OCI-LY3 (cell line): ENCODE results near the gene FBXO47.

Source experiments
- H2AFZ ChIP-seq: fragments of 200-600, 300-600 bp; shearing (Covaris generic); 2 replicates; pipeline ENCODE4 v1.6.0; 2014; ENCODE audit warnings: antibody characterized with exemption, low read depth, low read length
- H3K27ac ChIP-seq: fragments of 200-600, 300-600 bp; sonication (generic); 2 replicates; pipeline ENCODE4 v1.5.1; 2014; ENCODE audit warnings: mild to moderate bottlenecking, low read length, moderate library complexity, mixed read lengths
- H3K27me3 ChIP-seq: fragments of 200-600, 300-600 bp; sonication (generic); 2 replicates; pipeline ENCODE4 v1.6.1; 2014; ENCODE audit warnings: low read depth, low read length, mixed read lengths
- H3K36me3 ChIP-seq: fragments of 200-600, 300-600 bp; sonication (generic); replicated peaks from 2 replicates; pipeline ENCODE3; 2014; ENCODE audit warnings: low read depth, low read length, mixed read lengths
- H3K4me1 ChIP-seq: fragments of 300-600, 200-600 bp; sonication (generic); 2 replicates; pipeline ENCODE4 v1.6.1; 2014; ENCODE audit warnings: low read length, mixed read lengths
- H3K4me2 ChIP-seq: fragments of 200-600, 300-600 bp; sonication (generic); 2 replicates; pipeline ENCODE4 v1.6.1; 2014; ENCODE audit warnings: low read length, mixed read lengths
- H3K4me3 ChIP-seq: fragments of 300-600, 200-600 bp; sonication (generic); 2 replicates; pipeline ENCODE4 v1.5.1; 2014; ENCODE audit warnings: antibody characterized with exemption, mild to moderate bottlenecking, low read length, moderate library complexity
- H3K79me2 ChIP-seq: fragments of 300-600, 200-600 bp; shearing (Covaris generic); 2 replicates; pipeline ENCODE4 v1.6.1; 2014; ENCODE audit warnings: mild to moderate bottlenecking, low read length, mixed read lengths
- H3K9ac ChIP-seq: fragments of 300-600, 200-600 bp; shearing (Covaris generic); 2 replicates; pipeline ENCODE4 v1.6.0; 2014; ENCODE audit warnings: mild to moderate bottlenecking, low read length, moderate library complexity
- H3K9me3 ChIP-seq: fragments of 200-600, 300-600 bp; shearing (Covaris generic); 2 replicates; pipeline ENCODE4 v1.6.1; 2014; ENCODE audit warnings: low read length, mixed read lengths; ENCODE audit not compliant: insufficient read depth
- H4K20me1 ChIP-seq: fragments of 200-600, 300-600 bp; sonication (generic); 2 replicates; pipeline ENCODE4 v1.6.1; 2016; ENCODE audit warnings: low read length, mixed read lengths; ENCODE audit not compliant: insufficient read depth
- EZH2phosphoT487 ChIP-seq: fragments of 200-600 bp; shearing (Covaris generic); IDR thresholded peaks from 2 replicates; pipeline ENCODE4 v1.6.1; 2018; ENCODE audit warnings: antibody characterized with exemption, mixed run types, low read depth
- TF ChIP-seq, protein P1 (sequence below): fragments of 200-600, 300-600 bp; sonication (generic); IDR thresholded peaks from 2 replicates; pipeline ENCODE4 v1.5.1; 2014; ENCODE audit warnings: antibody characterized with exemption, low read length, low read depth

FBXO47 gene

GRCh38 chr17:38921756-38922411 is 45.3 kb downstream of the FBXO47 start:
- Histone ChIP-seq H3K4me2 (no peak overlapping the region), H3K9me3 (no peaks in the 10 kb centered on the region), H3K36me3 (peaks cover 14% of the 10 kb centered on the region), H3K4me1 (peaks cover 7% of the 10 kb centered on the region), H3K4me3 (no peak overlapping the region), H3K27ac (no peak overlapping the region), H2AFZ (no peak overlapping the region), H3K27me3 (no peaks in the 10 kb centered on the region), H4K20me1 (no peaks in the 10 kb centered on the region), H3K9ac (no peak overlapping the region), H3K79me2 (no peaks in the 10 kb centered on the region)
- TF ChIP-seq, protein P1, sequence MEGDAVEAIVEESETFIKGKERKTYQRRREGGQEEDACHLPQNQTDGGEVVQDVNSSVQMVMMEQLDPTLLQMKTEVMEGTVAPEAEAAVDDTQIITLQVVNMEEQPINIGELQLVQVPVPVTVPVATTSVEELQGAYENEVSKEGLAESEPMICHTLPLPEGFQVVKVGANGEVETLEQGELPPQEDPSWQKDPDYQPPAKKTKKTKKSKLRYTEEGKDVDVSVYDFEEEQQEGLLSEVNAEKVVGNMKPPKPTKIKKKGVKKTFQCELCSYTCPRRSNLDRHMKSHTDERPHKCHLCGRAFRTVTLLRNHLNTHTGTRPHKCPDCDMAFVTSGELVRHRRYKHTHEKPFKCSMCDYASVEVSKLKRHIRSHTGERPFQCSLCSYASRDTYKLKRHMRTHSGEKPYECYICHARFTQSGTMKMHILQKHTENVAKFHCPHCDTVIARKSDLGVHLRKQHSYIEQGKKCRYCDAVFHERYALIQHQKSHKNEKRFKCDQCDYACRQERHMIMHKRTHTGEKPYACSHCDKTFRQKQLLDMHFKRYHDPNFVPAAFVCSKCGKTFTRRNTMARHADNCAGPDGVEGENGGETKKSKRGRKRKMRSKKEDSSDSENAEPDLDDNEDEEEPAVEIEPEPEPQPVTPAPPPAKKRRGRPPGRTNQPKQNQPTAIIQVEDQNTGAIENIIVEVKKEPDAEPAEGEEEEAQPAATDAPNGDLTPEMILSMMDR: no peak
- no peak for TF ChIP-seq EZH2phosphoT487

GRCh38 chr17:38920374-38921291 is 46.6 kb downstream of the FBXO47 start:
- Histone ChIP-seq H3K9ac (no peak overlapping the region), H3K9me3 (no peaks in the 10 kb centered on the region), H3K36me3 (peaks cover 17% of the 10 kb centered on the region), H3K4me1 (no peaks in the 10 kb centered on the region), H2AFZ (no peak overlapping the region), H3K27me3 (no peaks in the 10 kb centered on the region), H3K4me3 (no peak overlapping the region), H3K27ac (no peak overlapping the region), H4K20me1 (no peaks in the 10 kb centered on the region), H3K79me2 (no peaks in the 10 kb centered on the region), H3K4me2 (no peak overlapping the region)
- TF ChIP-seq, protein P1: no peak
- TF ChIP-seq EZH2phosphoT487: no peak

DNA sequence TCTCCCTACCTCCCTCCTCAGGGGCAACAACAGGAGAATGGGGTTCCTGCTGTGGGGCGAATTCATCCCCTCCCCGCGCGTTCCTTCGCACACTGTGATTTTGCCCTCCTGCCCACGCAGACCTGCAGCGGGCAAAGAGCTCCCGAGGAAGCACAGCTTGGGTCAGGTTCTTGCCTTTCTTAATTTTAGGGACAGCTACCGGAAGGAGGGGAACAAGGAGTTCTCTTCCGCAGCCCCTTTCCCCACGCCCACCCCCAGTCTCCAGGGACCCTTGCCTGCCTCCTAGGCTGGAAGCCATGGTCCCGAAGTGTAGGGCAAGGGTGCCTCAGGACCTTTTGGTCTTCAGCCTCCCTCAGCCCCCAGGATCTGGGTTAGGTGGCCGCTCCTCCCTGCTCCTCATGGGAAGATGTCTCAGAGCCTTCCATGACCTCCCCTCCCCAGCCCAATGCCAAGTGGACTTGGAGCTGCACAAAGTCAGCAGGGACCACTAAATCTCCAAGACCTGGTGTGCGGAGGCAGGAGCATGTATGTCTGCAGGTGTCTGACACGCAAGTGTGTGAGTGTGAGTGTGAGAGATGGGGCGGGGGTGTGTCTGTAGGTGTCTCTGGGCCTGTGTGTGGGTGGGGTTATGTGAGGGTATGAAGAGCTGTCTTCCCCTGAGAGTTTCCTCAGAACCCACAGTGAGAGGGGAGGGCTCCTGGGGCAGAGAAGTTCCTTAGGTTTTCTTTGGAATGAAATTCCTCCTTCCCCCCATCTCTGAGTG is 47.7 kb downstream of the FBXO47 start:
- H2AFZ ChIP-seq: no peak overlapping the region
- no peaks in the 10 kb centered on the region for H3K4me1 ChIP-seq
- no peaks in the 10 kb centered on the region for H3K79me2 ChIP-seq
- H4K20me1 ChIP-seq: no peaks in the 10 kb centered on the region
- H3K4me2 ChIP-seq: no peak overlapping the region
- H3K4me3 ChIP-seq: no peak overlapping the region
- H3K36me3 ChIP-seq: peaks cover 25% of the 10 kb centered on the region
- TF ChIP-seq, protein P1: no peak
- no peak for TF ChIP-seq EZH2phosphoT487
- no peaks in the 10 kb centered on the region for H3K9me3 ChIP-seq
- no peaks in the 10 kb centered on the region for H3K27me3 ChIP-seq
- H3K9ac ChIP-seq: no peak overlapping the region
- no peak overlapping the region for H3K27ac ChIP-seq

- no peak for TF ChIP-seq EZH2phosphoT487
- TF ChIP-seq, protein P1: no peak
- Histone ChIP-seq H3K4me2 (no peak overlapping the region), H3K9ac (no peak overlapping the region), H2AFZ (no peak overlapping the region), H4K20me1 (no peaks in the 10 kb centered on the region), H3K9me3 (no peaks in the 10 kb centered on the region), H3K4me3 (no peak overlapping the region), H3K79me2 (no peaks in the 10 kb centered on the region), H3K36me3 (peaks cover 25% of the 10 kb centered on the region), H3K27ac (no peak overlapping the region), H3K27me3 (no peaks in the 10 kb centered on the region), H3K4me1 (no peaks in the 10 kb centered on the region)
These were observed 48.3 kb downstream of the FBXO47 start for GRCh38 chr17:38918916-38919315.
